ENCODE measurements around the gene SART3.

GRCh38 chr12:108518101-108518715, 42.8 kb downstream of the SART3 start:
- TF ChIP-seq FOXM1 (IDR thresholded peaks at IDR 0.05; ENCODE audit: low read depth) = no peak
- TF ChIP-seq CTCF (IDR thresholded peaks at IDR 0.05) = no peak
- no peak for TF ChIP-seq TAF1 (IDR thresholded peaks at IDR 0.05; ENCODE audit: borderline replicate concordance, low read depth, low read length)
- no peak for TF ChIP-seq USF1 (IDR thresholded peaks at IDR 0.05; ENCODE audit: borderline replicate concordance, low read depth)
- TF ChIP-seq JUND (IDR thresholded peaks at IDR 0.05) = no peak
- TF ChIP-seq ZBTB33 (IDR thresholded peaks at IDR 0.05; ENCODE audit: borderline replicate concordance, low read depth) = no peak
- TF ChIP-seq RAD21 (IDR thresholded peaks at IDR 0.05; ENCODE audit: low read length) = no peak
- no peak for TF ChIP-seq GABPA (IDR thresholded peaks at IDR 0.05; ENCODE audit: low read depth)
- no peak for TF ChIP-seq CHD2 (IDR thresholded peaks at IDR 0.05; ENCODE audit: low read length, partially characterized antibody)
- TF ChIP-seq POLR2AphosphoS5 (IDR thresholded peaks at IDR 0.05; ENCODE audit: low read depth, low read length) = no peak
- no peak for TF ChIP-seq RCOR1 (IDR thresholded peaks at IDR 0.05; ENCODE audit: low read length)
- no peak for TF ChIP-seq EP300 (IDR thresholded peaks at IDR 0.05; ENCODE audit: borderline replicate concordance in 1 of 2, low read depth in 1 of 2, low read length in 1 of 2)
- TF ChIP-seq FOXJ3 (CRISPR knock-in tag; IDR thresholded peaks at IDR 0.05) = no peak
